Tibial artery (tissue), 4 donors: ENCODE measurements around the gene CHST13.

Source experiments
- DNase-seq, 2 donors: peaks; one replicate each; pipeline ENCODE4 v3.0.0-alpha.2; 2019
- H3K27ac ChIP-seq, 2 donors: fragments of 200-600 bp; sonication (generic) in 1 of 2; 1 replicate in 1 of 2; 2 replicates in 1 of 2; pipeline ENCODE4 v1.5.1; 2018 to 2019; ENCODE audit warnings: mild to moderate bottlenecking in 1 of 2
- H3K27me3 ChIP-seq, 2 donors: fragments of 200-600 bp; sonication (generic) in 1 of 2; one replicate each; pipeline versions ENCODE4 v1.5.1 to v1.6.0; 2016 to 2019
- H3K36me3 ChIP-seq, 3 donors: fragments of 200-600 bp; sonication (generic) in 2 of 3; one replicate each; pipeline ENCODE4 v1.5.1; 2016 to 2019; ENCODE audit warnings: mild to moderate bottlenecking in 2 of 3
- H3K4me1 ChIP-seq, 4 donors: fragments of 200-600 bp; sonication (generic) in 2 of 4; 1 replicate in 3 of 4; 2 replicates in 1 of 4; pipeline ENCODE4 v1.5.1; 2016 to 2019
- H3K4me3 ChIP-seq, 2 donors: fragments of 200-600 bp; sonication (generic) in 1 of 2; 1 replicate in 1 of 2; 2 replicates in 1 of 2; pipeline ENCODE4 v1.5.1; 2018 to 2019; ENCODE audit warnings: mild to moderate bottlenecking in 2 of 2
- H3K9me3 ChIP-seq, 3 donors: fragments of 200-600 bp; sonication (generic) in 1 of 3; one replicate each; pipeline ENCODE4 v1.5.1; 2016 to 2019
- intact Hi-C: fragments of 100-400 bp; cut with DNase I; formaldehyde crosslinking; loops from one replicate; pipeline ENCODE4 v1.15.0; 2023; ENCODE audit warnings: low total_unique reads
- TF ChIP-seq, protein P1 (sequence below), 2 experiments: fragments of 200-600 bp in 1 of 2; fragments of 450-650 bp in 1 of 2; IDR thresholded peaks; one replicate each; pipeline ENCODE4 v1.5.1; 2017 to 2019; ENCODE audit warnings: antibody characterized with exemption in 2 of 2, mild to moderate bottlenecking in 1 of 2, moderate library complexity in 1 of 2

The CHST13 gene

DNA sequence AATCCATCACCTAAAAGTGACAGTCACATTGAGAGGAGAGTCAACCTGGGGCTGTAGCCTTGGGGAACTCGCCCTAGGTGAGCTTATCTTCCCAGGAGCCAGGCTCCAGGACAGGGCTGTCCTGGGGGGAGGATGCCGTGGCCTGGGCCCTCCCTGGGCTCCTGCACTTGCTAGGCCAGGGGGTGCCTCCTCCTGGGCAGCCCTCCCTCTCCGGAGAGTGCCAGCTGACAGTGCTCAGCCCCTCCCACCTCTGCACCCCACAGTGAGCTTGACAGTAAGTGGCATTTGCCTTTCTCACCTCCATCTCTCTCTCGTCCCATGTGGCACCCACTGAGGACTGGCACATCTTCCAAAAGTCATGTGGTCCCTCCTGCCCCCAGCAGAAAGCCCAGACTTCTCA lies 25.5 kb upstream of the CHST13 start:
- Histone ChIP-seq H3K4me3 (no peak overlapping the region), H3K9me3 (no peaks in the 10 kb centered on the region), H3K27ac (no peak overlapping the region), H3K27me3 (peaks cover 0 to 2% of the 10 kb centered on the region in 2 donors), H3K36me3 (no peaks in the 10 kb centered on the region), H3K4me1 (no peaks in the 10 kb centered on the region)
- intact Hi-C loops: no loop called here
- no peak for DNase-seq
- TF ChIP-seq, protein P1, sequence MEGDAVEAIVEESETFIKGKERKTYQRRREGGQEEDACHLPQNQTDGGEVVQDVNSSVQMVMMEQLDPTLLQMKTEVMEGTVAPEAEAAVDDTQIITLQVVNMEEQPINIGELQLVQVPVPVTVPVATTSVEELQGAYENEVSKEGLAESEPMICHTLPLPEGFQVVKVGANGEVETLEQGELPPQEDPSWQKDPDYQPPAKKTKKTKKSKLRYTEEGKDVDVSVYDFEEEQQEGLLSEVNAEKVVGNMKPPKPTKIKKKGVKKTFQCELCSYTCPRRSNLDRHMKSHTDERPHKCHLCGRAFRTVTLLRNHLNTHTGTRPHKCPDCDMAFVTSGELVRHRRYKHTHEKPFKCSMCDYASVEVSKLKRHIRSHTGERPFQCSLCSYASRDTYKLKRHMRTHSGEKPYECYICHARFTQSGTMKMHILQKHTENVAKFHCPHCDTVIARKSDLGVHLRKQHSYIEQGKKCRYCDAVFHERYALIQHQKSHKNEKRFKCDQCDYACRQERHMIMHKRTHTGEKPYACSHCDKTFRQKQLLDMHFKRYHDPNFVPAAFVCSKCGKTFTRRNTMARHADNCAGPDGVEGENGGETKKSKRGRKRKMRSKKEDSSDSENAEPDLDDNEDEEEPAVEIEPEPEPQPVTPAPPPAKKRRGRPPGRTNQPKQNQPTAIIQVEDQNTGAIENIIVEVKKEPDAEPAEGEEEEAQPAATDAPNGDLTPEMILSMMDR (IDR thresholded peaks at IDR 0.05): no peak

- Histone ChIP-seq H3K4me3 (no peak overlapping the region), H3K9me3 (no peaks in the 10 kb centered on the region), H3K27me3 (peaks cover 0 to 3% of the 10 kb centered on the region in 2 donors), H3K27ac (no peak overlapping the region), H3K4me1 (no peaks in the 10 kb centered on the region), H3K36me3 (no peaks in the 10 kb centered on the region)
- intact Hi-C loops: no loop called here
- no peak for DNase-seq
- TF ChIP-seq, protein P1 (IDR thresholded peaks at IDR 0.05): no peak
Observed at GRCh38 chr3:126498929-126499328, 25.0 kb upstream of the CHST13 start.

GRCh38 chr3:126499401-126499800 lies 24.6 kb upstream of the CHST13 start:
- intact Hi-C loops: no loop called here

GRCh38 chr3:126500016-126500415 lies 23.9 kb upstream of the CHST13 start:
- no peak overlapping the region for H3K4me3 ChIP-seq
- intact Hi-C loops: no loop called here
- H3K9me3 ChIP-seq: no peaks in the 10 kb centered on the region
- H3K27me3 ChIP-seq: peaks cover 0 to 8% of the 10 kb centered on the region in 2 donors
- H3K36me3 ChIP-seq: no peaks in the 10 kb centered on the region
- TF ChIP-seq, protein P1 (IDR thresholded peaks at IDR 0.05): no peak
- no peak for DNase-seq
- no peaks in the 10 kb centered on the region for H3K4me1 ChIP-seq
- H3K27ac ChIP-seq: no peak overlapping the region

More at GRCh38 chr3:126499401-126499800, 24.6 kb upstream of the CHST13 start:
- Histone ChIP-seq H3K4me1 (no peaks in the 10 kb centered on the region), H3K36me3 (no peaks in the 10 kb centered on the region), H3K4me3 (no peak overlapping the region), H3K9me3 (no peaks in the 10 kb centered on the region), H3K27ac (no peak overlapping the region), H3K27me3 (peaks cover 0 to 3% of the 10 kb centered on the region in 2 donors)
- TF ChIP-seq, protein P1 (IDR thresholded peaks at IDR 0.05): no peak
- no peak for DNase-seq

DNA sequence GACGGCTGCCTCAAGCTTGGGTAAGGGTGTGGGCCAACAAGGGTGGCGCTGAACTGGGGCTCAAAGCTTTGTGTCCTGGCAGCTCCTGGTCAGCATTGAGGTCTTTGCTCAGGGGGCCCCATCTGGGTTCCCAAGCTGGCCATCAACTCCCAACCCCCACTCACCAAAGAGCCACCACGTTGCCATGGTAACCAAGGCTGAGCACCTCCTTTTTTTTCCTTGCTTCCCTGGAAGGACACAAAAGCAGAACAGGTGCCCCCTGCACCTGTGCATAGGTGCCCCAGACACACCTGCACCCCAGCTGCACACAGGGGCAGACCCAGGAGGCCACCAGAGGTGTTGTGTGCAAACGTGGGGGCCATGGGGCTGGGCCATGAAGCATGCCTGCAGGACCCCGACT lies 22.9 kb upstream of the CHST13 start:
- no peak for DNase-seq
- H3K4me3 ChIP-seq: no peak overlapping the region
- TF ChIP-seq, protein P1 (IDR thresholded peaks at IDR 0.05): no peak
- intact Hi-C loops: no loop called here
- peaks cover 0 to 14% of the 10 kb centered on the region in 2 donors for H3K27me3 ChIP-seq
- no peaks in the 10 kb centered on the region for H3K9me3 ChIP-seq
- H3K4me1 ChIP-seq: no peaks in the 10 kb centered on the region
- no peaks in the 10 kb centered on the region for H3K36me3 ChIP-seq
- no peak overlapping the region for H3K27ac ChIP-seq

DNA sequence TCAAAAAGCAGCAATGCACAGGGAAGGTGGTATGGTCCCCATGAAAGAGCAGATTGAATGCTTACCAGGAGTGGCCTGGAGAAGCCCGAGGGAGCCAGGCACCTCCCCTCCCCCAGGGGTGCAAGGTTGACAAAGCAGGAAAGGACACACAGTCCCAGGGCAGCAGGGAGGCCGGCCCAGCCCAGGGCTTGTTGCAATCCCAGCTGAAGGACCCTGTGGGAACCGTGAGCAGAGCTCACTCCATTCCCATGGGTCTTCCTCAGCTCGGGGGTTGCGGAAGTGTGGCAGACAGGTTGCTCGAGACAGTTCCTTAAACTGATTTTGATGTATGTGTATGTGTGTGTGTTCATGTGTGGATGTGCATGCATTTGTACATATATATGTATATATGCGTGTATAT lies 22.2 kb upstream of the CHST13 start:
- Histone ChIP-seq H3K4me1 (no peaks in the 10 kb centered on the region), H3K36me3 (no peaks in the 10 kb centered on the region), H3K27ac (no peak overlapping the region), H3K9me3 (no peaks in the 10 kb centered on the region), H3K27me3 (peaks cover 0 to 14% of the 10 kb centered on the region in 2 donors), H3K4me3 (no peak overlapping the region)
- no peak for DNase-seq
- TF ChIP-seq, protein P1 (IDR thresholded peaks at IDR 0.05): no peak
- intact Hi-C loops: no loop called here
